ENCODE results near the gene EDIL3. TPM values are rescaled to one million over a fixed set of nuclear protein-coding genes. Genes with fewer than 3 reads are reported as not detected.

EDIL3 gene
- total and polyA plus RNA-seq, 10 of the 15 experiments (the other 5 are each of a cell fraction or from before 2014, with no cell fraction given) = 0.01 to 0.62 (median 0.20) TPM

DNA sequence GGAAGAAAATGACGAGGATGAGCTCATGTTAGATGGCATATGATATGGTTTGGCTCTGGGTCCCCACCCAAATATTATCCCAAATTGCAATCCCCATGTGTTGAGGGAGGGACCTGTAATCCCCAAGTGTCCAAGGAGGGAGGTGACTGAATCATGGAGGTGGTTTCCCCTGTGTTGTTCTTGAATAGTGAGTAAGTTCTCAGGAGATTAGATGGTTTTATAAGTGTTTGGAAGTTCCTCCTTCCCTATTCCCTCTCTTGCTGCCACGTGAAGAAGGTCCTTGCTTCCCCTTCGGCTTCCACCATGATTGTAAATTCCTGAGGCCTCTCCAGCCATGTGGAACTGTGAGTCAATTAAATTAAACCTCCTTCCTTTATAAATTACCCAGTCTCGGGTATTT is 10.1 kb downstream of the EDIL3 start:
- no peak overlapping the region for H2AFZ ChIP-seq (ENCODE audit: control insufficient read depth, low read depth, low read length)
- no peak overlapping the region for H3K27ac ChIP-seq (ENCODE audit: control insufficient read depth, insufficient read depth)
- FAIRE-seq (no peak), ATAC-seq (no peak), DNase-seq (ENCODE audit: low read depth, low spot score) (no peak)
- POLR2A ChIA-PET = no interaction called here
- no peaks in the 10 kb centered on the region for H3K79me2 ChIP-seq (ENCODE audit: control insufficient read depth, insufficient read depth, low read length)
- H4K20me1 ChIP-seq (ENCODE audit: control insufficient read depth, insufficient read depth) = no peaks in the 10 kb centered on the region
- whole genome bisulfite sequencing (ENCODE audit: insufficient coverage, insufficient replicate concordance, low lambda C conversion rate, missing lambda C conversion rate) = 29% methylated on average over 4 of the region's 4 CpGs
- no peaks in the 10 kb centered on the region for H3K4me1 ChIP-seq (ENCODE audit: control insufficient read depth, insufficient read depth, low read length)
- intact Hi-C loops (cut with micrococcal nuclease; ENCODE audit: unreplicated experiment) = no loop called here
- H3K4me2 ChIP-seq (ENCODE audit: control insufficient read depth, insufficient read depth) = no peak overlapping the region
- no peaks in the 10 kb centered on the region for H3K27me3 ChIP-seq (replicated peaks in 1 of 2; ENCODE audit: control insufficient read depth in 2 of 2, insufficient read depth in 2 of 2, low read length in 1 of 2)
- BruUV-seq (replicated peaks) = no TSS peak
- H3K36me3 ChIP-seq (ENCODE audit: control insufficient read depth in 2 of 2, insufficient read depth in 2 of 2, low read length in 1 of 2) = no peaks in the 10 kb centered on the region
- no peak overlapping the region for H3K9ac ChIP-seq (ENCODE audit: control insufficient read depth, insufficient read depth, low read length)
- TF ChIP-seq, protein P1, sequence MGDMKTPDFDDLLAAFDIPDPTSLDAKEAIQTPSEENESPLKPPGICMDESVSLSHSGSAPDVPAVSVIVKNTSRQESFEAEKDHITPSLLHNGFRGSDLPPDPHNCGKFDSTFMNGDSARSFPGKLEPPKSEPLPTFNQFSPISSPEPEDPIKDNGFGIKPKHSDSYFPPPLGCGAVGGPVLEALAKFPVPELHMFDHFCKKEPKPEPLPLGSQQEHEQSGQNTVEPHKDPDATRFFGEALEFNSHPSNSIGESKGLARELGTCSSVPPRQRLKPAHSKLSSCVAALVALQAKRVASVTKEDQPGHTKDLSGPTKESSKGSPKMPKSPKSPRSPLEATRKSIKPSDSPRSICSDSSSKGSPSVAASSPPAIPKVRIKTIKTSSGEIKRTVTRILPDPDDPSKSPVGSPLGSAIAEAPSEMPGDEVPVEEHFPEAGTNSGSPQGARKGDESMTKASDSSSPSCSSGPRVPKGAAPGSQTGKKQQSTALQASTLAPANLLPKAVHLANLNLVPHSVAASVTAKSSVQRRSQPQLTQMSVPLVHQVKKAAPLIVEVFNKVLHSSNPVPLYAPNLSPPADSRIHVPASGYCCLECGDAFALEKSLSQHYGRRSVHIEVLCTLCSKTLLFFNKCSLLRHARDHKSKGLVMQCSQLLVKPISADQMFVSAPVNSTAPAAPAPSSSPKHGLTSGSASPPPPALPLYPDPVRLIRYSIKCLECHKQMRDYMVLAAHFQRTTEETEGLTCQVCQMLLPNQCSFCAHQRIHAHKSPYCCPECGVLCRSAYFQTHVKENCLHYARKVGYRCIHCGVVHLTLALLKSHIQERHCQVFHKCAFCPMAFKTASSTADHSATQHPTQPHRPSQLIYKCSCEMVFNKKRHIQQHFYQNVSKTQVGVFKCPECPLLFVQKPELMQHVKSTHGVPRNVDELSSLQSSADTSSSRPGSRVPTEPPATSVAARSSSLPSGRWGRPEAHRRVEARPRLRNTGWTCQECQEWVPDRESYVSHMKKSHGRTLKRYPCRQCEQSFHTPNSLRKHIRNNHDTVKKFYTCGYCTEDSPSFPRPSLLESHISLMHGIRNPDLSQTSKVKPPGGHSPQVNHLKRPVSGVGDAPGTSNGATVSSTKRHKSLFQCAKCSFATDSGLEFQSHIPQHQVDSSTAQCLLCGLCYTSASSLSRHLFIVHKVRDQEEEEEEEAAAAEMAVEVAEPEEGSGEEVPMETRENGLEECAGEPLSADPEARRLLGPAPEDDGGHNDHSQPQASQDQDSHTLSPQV (IDR thresholded peaks at IDR 0.05) = no peak
- TF ChIP-seq DPF2 (IDR thresholded peaks at IDR 0.05) (no peak), MYC (IDR thresholded peaks at IDR 0.05; ENCODE audit: insufficient read depth, insufficient read length, insufficient replicate concordance, low read length, severe bottlenecking) (no peak), SMARCA5 (IDR thresholded peaks at IDR 0.05) (no peak), SMAD5 (IDR thresholded peaks at IDR 0.05; ENCODE audit: low read depth) (no peak), KLF5 (IDR thresholded peaks at IDR 0.05; ENCODE audit: partially characterized antibody) (no peak), BHLHE40 (IDR thresholded peaks at IDR 0.05; ENCODE audit: borderline replicate concordance in 1 of 2, low read depth in 2 of 2, low read length in 1 of 2) (no peak), YBX1 (IDR thresholded peaks at IDR 0.05) (no peak), ASH2L (IDR thresholded peaks at IDR 0.05; ENCODE audit: borderline replicate concordance, low read depth) (no peak), POLR2A (IDR thresholded peaks at IDR 0.05; ENCODE audit: low read depth, low read length) (no peak), SIN3A (IDR thresholded peaks at IDR 0.05; ENCODE audit: low read depth, low read length) (no peak), CREM (IDR thresholded peaks at IDR 0.05; ENCODE audit: low read depth) (no peak), SMAD1 (IDR thresholded peaks at IDR 0.05; ENCODE audit: low read depth, partially characterized antibody) (no peak), CBX3 (IDR thresholded peaks at IDR 0.05; ENCODE audit: borderline replicate concordance, low read depth) (no peak)
- TF ChIP-seq, protein P2, sequence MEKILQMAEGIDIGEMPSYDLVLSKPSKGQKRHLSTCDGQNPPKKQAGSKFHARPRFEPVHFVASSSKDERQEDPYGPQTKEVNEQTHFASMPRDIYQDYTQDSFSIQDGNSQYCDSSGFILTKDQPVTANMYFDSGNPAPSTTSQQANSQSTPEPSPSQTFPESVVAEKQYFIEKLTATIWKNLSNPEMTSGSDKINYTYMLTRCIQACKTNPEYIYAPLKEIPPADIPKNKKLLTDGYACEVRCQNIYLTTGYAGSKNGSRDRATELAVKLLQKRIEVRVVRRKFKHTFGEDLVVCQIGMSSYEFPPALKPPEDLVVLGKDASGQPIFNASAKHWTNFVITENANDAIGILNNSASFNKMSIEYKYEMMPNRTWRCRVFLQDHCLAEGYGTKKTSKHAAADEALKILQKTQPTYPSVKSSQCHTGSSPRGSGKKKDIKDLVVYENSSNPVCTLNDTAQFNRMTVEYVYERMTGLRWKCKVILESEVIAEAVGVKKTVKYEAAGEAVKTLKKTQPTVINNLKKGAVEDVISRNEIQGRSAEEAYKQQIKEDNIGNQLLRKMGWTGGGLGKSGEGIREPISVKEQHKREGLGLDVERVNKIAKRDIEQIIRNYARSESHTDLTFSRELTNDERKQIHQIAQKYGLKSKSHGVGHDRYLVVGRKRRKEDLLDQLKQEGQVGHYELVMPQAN (conservative IDR thresholded peaks at IDR 0.05) = no peak
- CTCF ChIA-PET = no interaction called here
- no peak overlapping the region for H3K4me3 ChIP-seq
- in situ Hi-C loops (cut with MboI) = no loop called here
- RAD21 ChIA-PET (ENCODE audit: unreplicated experiment) = no interaction called here
- H3K9me3 ChIP-seq (replicated peaks; ENCODE audit: control insufficient read depth, insufficient read depth, low read length) = no peaks in the 10 kb centered on the region
- SMC1A ChIA-PET (ENCODE audit: uncharacterized antibody, unreplicated experiment) = no interaction called here
